ACC112 (cell line): Measurements from ENCODE around the gene RBPJL.

Experiments used
- H2AFZ ChIP-seq: fragments of 200-600 bp; sonication (generic); one replicate; pipeline ENCODE4 v1.6.0; 2017; ENCODE audit warnings: antibody characterized with exemption, low read length; ENCODE audit not compliant: unreplicated experiment
- H3K27ac ChIP-seq: fragments of 200-600 bp; sonication (generic); 2 replicates; pipeline ENCODE4 v1.5.1; 2014; ENCODE audit warnings: low read depth, mild to moderate bottlenecking, antibody characterized with exemption, low read length, moderate library complexity
- H3K27me3 ChIP-seq: fragments of 200-600 bp; sonication (generic); 2 replicates; pipeline ENCODE4 v1.6.1; 2014; ENCODE audit warnings: mild to moderate bottlenecking, antibody characterized with exemption, low read length, moderate library complexity, mixed read lengths; ENCODE audit not compliant: insufficient read depth
- H3K36me3 ChIP-seq: fragments of 200-600 bp; sonication (generic); 2 replicates; pipeline ENCODE4 v1.6.1; 2016; ENCODE audit warnings: mild to moderate bottlenecking, antibody characterized with exemption, low read length, moderate library complexity, mixed read lengths; ENCODE audit not compliant: insufficient read depth
- H3K4me1 ChIP-seq: fragments of 200-600 bp; sonication (generic); one replicate; pipeline ENCODE4 v1.6.1; 2016; ENCODE audit warnings: low read length, mixed read lengths; ENCODE audit not compliant: insufficient read depth, unreplicated experiment, control insufficient read depth
- H3K4me3 ChIP-seq: fragments of 200-600 bp; sonication (generic); 2 replicates; pipeline ENCODE4 v1.5.1; 2014; ENCODE audit warnings: mild to moderate bottlenecking, low read depth, low read length
- H3K79me2 ChIP-seq: fragments of 200-600 bp; sonication (generic); one replicate; pipeline ENCODE4 v1.6.0; 2016; ENCODE audit warnings: low read length; ENCODE audit not compliant: control insufficient read depth, unreplicated experiment, insufficient read depth

Gene RBPJL

GRCh38 chr20:45293041-45294002, 13.3 kb upstream of the RBPJL start:
- H3K4me1 ChIP-seq = no peaks in the 10 kb centered on the region
- H2AFZ ChIP-seq = peak overlapping the region; percentile 71
- H3K27ac ChIP-seq = peak overlapping the region; percentile 27; the same call in 1 of the 2 replicates
- H3K79me2 ChIP-seq = no peaks in the 10 kb centered on the region
- H3K27me3 ChIP-seq = no peaks in the 10 kb centered on the region
- H3K4me3 ChIP-seq = peak overlapping the region; percentile 87
- H3K36me3 ChIP-seq = no peaks in the 10 kb centered on the region

GRCh38 chr20:45294003-45294368, 12.7 kb upstream of the RBPJL start:
- Histone ChIP-seq H3K79me2 (no peaks in the 10 kb centered on the region), H2AFZ (no peak overlapping the region), H3K27me3 (no peaks in the 10 kb centered on the region), H3K4me3 (peak overlapping the region; percentile 87), H3K27ac (no peak overlapping the region), H3K4me1 (no peaks in the 10 kb centered on the region), H3K36me3 (no peaks in the 10 kb centered on the region)

- Histone ChIP-seq H3K27me3 (no peaks in the 10 kb centered on the region), H3K27ac (no peak overlapping the region), H2AFZ (no peak overlapping the region), H3K36me3 (no peaks in the 10 kb centered on the region), H3K4me3 (no peak overlapping the region), H3K4me1 (no peaks in the 10 kb centered on the region), H3K79me2 (no peaks in the 10 kb centered on the region)
These were observed 12.0 kb upstream of the RBPJL start for GRCh38 chr20:45294659-45295058.

DNA sequence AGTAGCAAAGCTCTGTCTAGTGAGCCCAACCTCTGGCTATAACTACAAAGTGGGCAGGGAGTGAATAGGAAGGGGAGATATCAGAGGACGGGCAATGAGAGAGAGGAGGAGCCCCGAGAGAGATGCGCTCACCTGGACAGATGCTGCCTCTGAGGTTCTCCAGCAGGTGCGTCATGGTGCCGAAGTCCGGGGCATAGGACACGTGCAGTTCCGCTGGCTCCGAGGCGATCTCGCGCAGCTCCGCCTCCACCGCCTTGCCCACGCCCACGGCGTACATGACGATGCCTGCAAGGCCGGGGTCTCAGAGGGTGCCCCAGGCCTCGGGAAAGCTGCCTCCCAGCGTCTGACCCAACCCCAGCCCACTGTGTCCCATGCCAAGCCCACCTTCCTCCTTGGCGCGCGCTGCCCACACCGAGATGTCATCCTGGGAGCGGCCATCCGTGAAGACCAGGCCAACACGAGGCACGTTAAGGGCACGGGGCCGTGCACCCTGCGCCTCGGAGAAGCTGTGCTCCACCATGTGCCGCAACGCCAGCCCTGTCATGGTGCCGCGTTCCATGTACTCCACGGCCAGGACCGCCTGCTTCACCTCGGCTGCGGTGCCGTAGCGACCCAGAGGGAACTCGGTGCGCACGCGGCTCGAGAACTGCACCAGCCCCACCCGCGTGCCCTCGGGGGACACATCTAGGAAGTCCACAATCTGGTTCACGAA, 8.7 kb upstream of the RBPJL start:
- Histone ChIP-seq H3K79me2 (no peaks in the 10 kb centered on the region), H2AFZ (no peak overlapping the region), H3K27me3 (no peaks in the 10 kb centered on the region), H3K4me3 (no peak overlapping the region), H3K4me1 (no peaks in the 10 kb centered on the region), H3K27ac (no peak overlapping the region), H3K36me3 (no peaks in the 10 kb centered on the region)

DNA sequence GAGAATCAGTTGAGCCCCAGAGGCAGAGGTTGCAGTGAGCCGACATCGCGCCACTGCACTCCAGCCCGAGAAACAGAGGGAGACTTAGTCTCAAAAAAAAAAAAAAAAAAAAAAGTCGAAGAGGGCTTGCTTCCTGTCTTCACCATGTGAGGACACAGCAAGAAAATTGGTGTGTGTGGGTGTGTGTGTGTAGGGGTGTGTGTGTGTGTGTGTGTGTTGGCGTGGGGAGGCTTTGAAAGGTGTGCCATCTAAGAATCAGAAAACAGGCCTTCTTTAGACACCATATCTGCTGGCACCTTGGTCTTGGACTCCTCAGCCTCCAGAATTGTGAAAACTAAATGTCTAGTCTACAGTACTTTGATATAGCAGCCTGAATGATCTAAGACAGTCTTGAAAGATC, 6.9 kb upstream of the RBPJL start:
- H3K27ac ChIP-seq = no peak overlapping the region
- H3K4me1 ChIP-seq = peaks cover 3% of the 10 kb centered on the region
- H2AFZ ChIP-seq = no peak overlapping the region

GRCh38 chr20:45300961-45301360, 5.7 kb upstream of the RBPJL start:
- peaks cover 11% of the 10 kb centered on the region for H3K27me3 ChIP-seq
- H3K4me3 ChIP-seq = no peak overlapping the region
- H2AFZ ChIP-seq = no peak overlapping the region
- H3K27ac ChIP-seq = no peak overlapping the region
- H3K4me1 ChIP-seq = peaks cover 3% of the 10 kb centered on the region
- H3K36me3 ChIP-seq = no peaks in the 10 kb centered on the region
- H3K79me2 ChIP-seq = no peaks in the 10 kb centered on the region

More for the DNA sequence above, 6.9 kb upstream of the RBPJL start:
- Histone ChIP-seq H3K36me3 (no peaks in the 10 kb centered on the region), H3K79me2 (no peaks in the 10 kb centered on the region), H3K4me3 (no peak overlapping the region), H3K27me3 (peaks cover 11% of the 10 kb centered on the region)

DNA sequence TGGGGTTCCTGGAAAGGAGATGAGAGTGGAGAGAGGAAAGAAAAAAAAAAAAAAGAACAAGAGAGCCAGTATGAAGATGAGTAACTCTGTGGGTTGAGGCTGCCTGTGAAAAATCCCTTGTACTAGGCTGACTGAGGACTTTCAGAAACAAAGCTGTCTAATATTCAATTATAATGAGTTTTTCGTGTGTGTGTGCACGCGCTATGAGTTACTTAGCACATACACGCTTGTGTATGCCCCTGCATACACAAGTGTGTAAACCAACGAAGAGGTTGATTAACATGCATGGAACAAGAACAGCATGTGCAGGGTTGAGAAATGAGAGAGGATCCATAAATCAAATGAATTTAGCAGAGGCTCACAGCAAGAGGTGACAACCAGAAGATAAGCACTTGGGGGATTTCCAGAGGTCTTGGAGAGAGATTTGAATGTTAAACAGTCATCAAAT, 4.8 kb upstream of the RBPJL start:
- Histone ChIP-seq H3K4me3 (no peak overlapping the region), H3K36me3 (no peaks in the 10 kb centered on the region), H3K79me2 (no peaks in the 10 kb centered on the region), H3K27me3 (peaks cover 17% of the 10 kb centered on the region), H3K4me1 (peaks cover 3% of the 10 kb centered on the region), H2AFZ (no peak overlapping the region), H3K27ac (no peak overlapping the region)

DNA sequence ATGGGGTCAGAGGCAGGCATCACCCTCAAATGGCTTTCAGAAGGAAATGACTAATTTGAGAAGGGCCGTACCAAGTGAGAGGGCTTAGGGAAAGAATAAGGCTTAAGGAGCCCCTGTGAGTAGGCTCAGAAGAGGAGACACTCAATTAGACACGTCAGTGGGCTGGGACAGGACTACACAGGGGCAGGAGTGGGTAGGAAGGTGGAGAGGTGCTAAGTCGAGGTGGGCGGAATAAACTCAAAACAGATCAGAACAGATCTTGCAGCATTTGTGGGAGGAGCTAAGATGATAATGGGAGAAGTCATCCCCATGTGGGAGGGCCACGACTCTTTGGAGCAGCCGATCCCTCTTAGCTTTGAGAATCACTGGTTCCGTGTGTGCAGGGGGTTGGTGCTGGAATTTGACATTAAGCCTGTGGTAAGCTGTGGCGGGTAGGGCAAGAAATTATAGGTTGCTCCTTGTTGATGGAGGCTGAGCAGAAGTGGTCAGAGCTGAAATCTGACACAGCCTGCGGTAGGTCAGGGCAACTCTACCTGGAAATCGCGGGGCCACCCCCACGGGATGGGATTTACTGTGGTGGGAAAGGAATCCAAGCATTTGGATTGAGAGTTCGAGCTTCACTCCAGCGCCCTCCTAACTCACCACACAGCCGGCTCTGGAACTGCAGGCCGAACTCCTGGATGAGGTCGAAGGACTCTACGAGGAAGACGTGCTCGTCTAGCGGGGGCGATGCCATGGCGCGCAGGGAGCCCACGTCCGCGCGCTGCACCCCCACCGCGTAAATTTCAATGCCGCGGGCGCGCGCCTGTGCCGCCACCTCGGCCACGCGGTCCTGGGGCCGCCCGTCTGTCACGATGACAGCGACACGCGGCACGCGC, 2.8 kb upstream of the RBPJL start:
- Histone ChIP-seq H3K79me2 (no peaks in the 10 kb centered on the region), H2AFZ (no peak overlapping the region), H3K36me3 (no peaks in the 10 kb centered on the region), H3K4me1 (peaks cover 3% of the 10 kb centered on the region), H3K27ac (no peak overlapping the region), H3K27me3 (peaks cover 17% of the 10 kb centered on the region), H3K4me3 (no peak overlapping the region)

DNA sequence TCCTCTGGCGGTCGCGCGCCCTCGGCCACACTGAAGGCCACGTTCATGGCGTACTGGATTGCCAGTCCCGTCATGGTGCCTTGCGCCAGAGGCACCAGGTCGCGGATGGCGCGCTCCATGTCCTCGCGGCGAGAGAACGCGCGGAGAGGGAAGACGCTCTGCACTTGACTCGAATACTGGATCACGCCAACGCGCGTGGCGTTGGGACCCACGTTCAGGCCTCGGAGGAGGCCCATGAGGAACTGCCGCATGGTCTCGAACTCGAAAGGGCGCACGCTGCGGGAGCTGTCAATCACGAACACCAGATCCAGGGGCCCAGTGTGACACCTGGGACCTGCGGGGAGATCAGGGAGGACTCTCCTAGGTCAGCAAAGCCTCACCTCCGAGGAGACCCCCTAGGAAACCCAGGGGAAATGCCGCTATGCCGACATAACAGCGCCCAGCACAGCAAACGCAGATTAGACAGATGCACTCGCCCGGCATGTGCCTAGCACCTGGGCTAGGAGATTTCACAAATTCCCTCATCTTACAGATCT, 2.1 kb upstream of the RBPJL start:
- no peaks in the 10 kb centered on the region for H3K79me2 ChIP-seq
- H3K27me3 ChIP-seq = peaks cover 17% of the 10 kb centered on the region
- H3K4me3 ChIP-seq = no peak overlapping the region
- no peak overlapping the region for H3K27ac ChIP-seq
- no peaks in the 10 kb centered on the region for H3K36me3 ChIP-seq
- no peak overlapping the region for H2AFZ ChIP-seq
- peaks cover 3% of the 10 kb centered on the region for H3K4me1 ChIP-seq

DNA sequence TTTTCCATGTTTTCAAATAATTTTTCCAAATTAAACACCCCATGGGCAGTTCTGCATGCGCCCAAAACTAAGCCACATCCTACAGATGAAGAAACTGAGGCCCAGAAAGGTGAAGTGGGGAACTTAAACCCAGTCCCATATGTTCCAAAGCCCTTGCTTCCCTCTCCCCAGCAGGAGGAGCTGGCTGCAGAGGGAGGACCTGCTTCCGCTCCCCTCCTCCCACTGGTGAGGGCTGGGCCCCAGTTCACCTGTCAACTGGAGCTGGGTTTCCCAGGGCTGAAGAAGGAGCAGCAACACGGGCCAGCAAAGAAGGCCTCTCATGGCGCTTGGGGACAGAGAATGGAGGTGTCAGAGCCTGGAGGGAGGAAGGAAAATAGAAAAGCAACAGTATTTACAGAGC, 1.4 kb upstream of the RBPJL start:
- H2AFZ ChIP-seq = no peak overlapping the region
- no peaks in the 10 kb centered on the region for H3K36me3 ChIP-seq
- H3K4me1 ChIP-seq = peaks cover 3% of the 10 kb centered on the region
- H3K27ac ChIP-seq = no peak overlapping the region
- peaks cover 17% of the 10 kb centered on the region for H3K27me3 ChIP-seq
- no peaks in the 10 kb centered on the region for H3K79me2 ChIP-seq
- H3K4me3 ChIP-seq = no peak overlapping the region
